Mucosa of rectum (tissue), 2 donors: ENCODE data around the gene SMIM7.

Experiments used
- H3K27ac ChIP-seq, 2 donors: one replicate each; pipeline ENCODE4 v1.7.0; 2013; ENCODE audit warnings: inconsistent platforms in 2 of 2, low read depth in 2 of 2, low read length in 2 of 2
- H3K27me3 ChIP-seq, 2 donors: one replicate each; pipeline ENCODE4 v1.7.0; 2013; ENCODE audit warnings: low read length in 2 of 2; ENCODE audit not compliant: control insufficient read depth in 2 of 2, insufficient read depth in 2 of 2
- H3K36me3 ChIP-seq, 2 donors: one replicate each; pipeline ENCODE4 v1.7.0; 2013; ENCODE audit warnings: low read length in 2 of 2; ENCODE audit not compliant: control insufficient read depth in 2 of 2, insufficient read depth in 2 of 2
- H3K4me1 ChIP-seq, 2 donors: one replicate each; pipeline ENCODE4 v1.7.0; 2013; ENCODE audit warnings: low read length in 2 of 2, mild to moderate bottlenecking in 1 of 2; ENCODE audit not compliant: control insufficient read depth in 2 of 2, insufficient read depth in 2 of 2
- H3K4me3 ChIP-seq, 2 donors: one replicate each; pipeline ENCODE4 v1.7.0; 2013; ENCODE audit warnings: low read length in 2 of 2
- H3K9ac ChIP-seq, 2 donors: one replicate each; pipeline ENCODE4 v1.7.0; 2013; ENCODE audit warnings: low read length in 2 of 2, low read depth in 1 of 2, mild to moderate bottlenecking in 1 of 2
- H3K9me3 ChIP-seq, 2 donors: one replicate each; pipeline ENCODE4 v1.7.0; 2013; ENCODE audit warnings: low read length in 2 of 2; ENCODE audit not compliant: control insufficient read depth in 2 of 2
- donor health status: healthy.
- donor health status: Normal muscosa, but diverticular disease.

SMIM7 gene

GRCh38 chr19:16625163-16625958 lies 34.6 kb downstream of the SMIM7 start:
- H3K4me1 ChIP-seq: peaks cover 23 to 28% of the 10 kb centered on the region in 2 donors

GRCh38 chr19:16624236-16624635 lies 35.7 kb downstream of the SMIM7 start:
- H3K4me1 ChIP-seq: peaks cover 16 to 22% of the 10 kb centered on the region in 2 donors
- no peaks in the 10 kb centered on the region for H3K9me3 ChIP-seq
- peaks cover 3 to 5% of the 10 kb centered on the region in 2 donors for H3K36me3 ChIP-seq
- H3K27ac ChIP-seq: no peak overlapping the region
- H3K27me3 ChIP-seq: no peaks in the 10 kb centered on the region
- H3K9ac ChIP-seq: no peak overlapping the region
- no peak overlapping the region for H3K4me3 ChIP-seq

More at GRCh38 chr19:16625163-16625958, 34.6 kb downstream of the SMIM7 start:
- Histone ChIP-seq H3K4me3 (no peak overlapping the region), H3K27ac (no peak overlapping the region), H3K9me3 (no peaks in the 10 kb centered on the region), H3K36me3 (peaks cover 3 to 5% of the 10 kb centered on the region in 2 donors), H3K9ac (no peak overlapping the region), H3K27me3 (no peaks in the 10 kb centered on the region)

DNA sequence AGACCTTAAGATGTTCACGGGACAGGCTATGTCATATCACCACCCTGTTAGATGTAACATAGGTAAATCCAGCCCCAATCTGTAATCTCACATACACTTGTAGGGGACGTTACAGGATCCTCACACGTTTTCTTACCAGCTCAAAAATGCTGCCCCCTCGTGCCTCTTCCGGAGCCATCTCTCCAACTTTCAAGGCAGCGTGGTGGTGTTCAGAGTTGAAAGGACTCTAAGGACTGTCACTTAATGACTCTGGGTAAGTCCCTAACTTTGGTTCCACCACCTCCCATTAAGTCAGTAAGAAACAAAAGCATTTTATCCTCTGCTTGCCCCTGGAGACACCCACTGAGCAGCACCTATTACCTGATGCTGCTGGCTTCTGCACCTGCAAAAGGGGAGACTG lies 36.4 kb downstream of the SMIM7 start:
- H3K9me3 ChIP-seq: no peaks in the 10 kb centered on the region
- H3K27me3 ChIP-seq: no peaks in the 10 kb centered on the region
- peaks cover 12 to 16% of the 10 kb centered on the region in 2 donors for H3K4me1 ChIP-seq
- H3K4me3 ChIP-seq: no peak overlapping the region
- peaks cover 3 to 5% of the 10 kb centered on the region in 2 donors for H3K36me3 ChIP-seq
- H3K9ac ChIP-seq: no peak overlapping the region
- no peak overlapping the region for H3K27ac ChIP-seq

GRCh38 chr19:16623066-16623465 lies 36.9 kb downstream of the SMIM7 start:
- H3K36me3 ChIP-seq: peaks cover 3 to 5% of the 10 kb centered on the region in 2 donors
- no peaks in the 10 kb centered on the region for H3K27me3 ChIP-seq
- H3K9me3 ChIP-seq: no peaks in the 10 kb centered on the region
- H3K4me1 ChIP-seq: peaks cover 12 to 16% of the 10 kb centered on the region in 2 donors
- H3K9ac ChIP-seq: no peak overlapping the region
- no peak overlapping the region for H3K4me3 ChIP-seq
- H3K27ac ChIP-seq: no peak overlapping the region

GRCh38 chr19:16621165-16621800 lies 38.7 kb downstream of the SMIM7 start:
- Histone ChIP-seq H3K36me3 (peaks cover 3 to 5% of the 10 kb centered on the region in 2 donors), H3K9ac (no peak overlapping the region), H3K27me3 (no peaks in the 10 kb centered on the region), H3K4me3 (no peak overlapping the region), H3K4me1 (peaks cover 7 to 8% of the 10 kb centered on the region in 2 donors), H3K9me3 (no peaks in the 10 kb centered on the region), H3K27ac (no peak overlapping the region)

- Histone ChIP-seq H3K27ac (no peak overlapping the region), H3K27me3 (no peaks in the 10 kb centered on the region), H3K36me3 (peaks cover 1 to 5% of the 10 kb centered on the region in 2 donors), H3K9ac (no peak overlapping the region), H3K4me3 (no peak overlapping the region), H3K9me3 (no peaks in the 10 kb centered on the region), H3K4me1 (peaks cover 5 to 7% of the 10 kb centered on the region in 2 donors)
Observed at GRCh38 chr19:16620584-16620983, 39.4 kb downstream of the SMIM7 start.

- no peak overlapping the region for H3K9ac ChIP-seq
- H3K36me3 ChIP-seq: peaks cover 0 to 5% of the 10 kb centered on the region in 2 donors
- H3K27me3 ChIP-seq: no peaks in the 10 kb centered on the region
- no peaks in the 10 kb centered on the region for H3K9me3 ChIP-seq
- H3K4me3 ChIP-seq: no peak overlapping the region
- H3K27ac ChIP-seq: no peak overlapping the region
- H3K4me1 ChIP-seq: peaks cover 2 to 7% of the 10 kb centered on the region in 2 donors
Observed at GRCh38 chr19:16620018-16620417, 39.9 kb downstream of the SMIM7 start.

DNA sequence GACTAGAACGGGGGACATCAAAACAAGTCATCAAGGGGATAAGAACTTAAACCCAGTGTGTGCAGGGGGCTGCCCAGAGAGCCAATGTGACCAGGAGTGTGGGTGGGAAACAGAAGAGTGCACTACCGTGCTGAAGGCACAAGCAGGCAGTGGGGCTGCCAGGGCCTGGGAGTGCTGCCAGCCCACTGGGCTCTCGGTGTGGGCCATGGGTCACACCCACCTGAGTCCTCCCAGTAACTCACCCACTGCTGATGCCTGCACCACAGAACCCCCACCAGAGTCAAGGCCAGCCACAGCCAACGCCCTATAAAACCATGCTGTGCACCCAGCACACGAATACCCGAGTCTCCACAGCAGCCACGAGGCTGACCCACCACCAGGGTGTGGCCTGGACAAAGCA lies 40.5 kb downstream of the SMIM7 start:
- Histone ChIP-seq H3K27ac (no peak overlapping the region), H3K4me3 (no peak overlapping the region), H3K9ac (no peak overlapping the region), H3K9me3 (no peaks in the 10 kb centered on the region), H3K36me3 (peaks cover 0 to 2% of the 10 kb centered on the region in 2 donors), H3K27me3 (no peaks in the 10 kb centered on the region), H3K4me1 (peaks cover 2 to 7% of the 10 kb centered on the region in 2 donors)

DNA sequence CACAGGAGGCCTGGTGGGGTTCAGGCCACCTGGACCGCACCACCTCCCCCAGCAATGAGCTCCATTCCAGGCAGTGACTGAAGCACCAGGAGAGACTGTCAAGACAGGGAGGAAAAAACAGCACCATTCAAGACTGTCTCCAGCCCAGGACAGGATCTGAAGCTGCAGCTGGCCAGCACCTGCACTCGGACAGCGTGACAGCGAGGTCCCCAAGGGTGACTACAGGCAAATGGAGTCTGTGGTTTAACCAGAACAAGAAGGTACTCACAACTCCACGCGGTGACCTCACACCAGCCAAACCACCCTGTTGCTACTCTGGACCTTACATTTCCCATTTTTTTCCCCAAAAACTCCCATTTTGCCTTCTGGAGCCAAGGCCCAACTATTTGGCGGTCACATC lies 41.7 kb downstream of the SMIM7 start:
- H3K27ac ChIP-seq: no peak overlapping the region
- H3K9me3 ChIP-seq: no peaks in the 10 kb centered on the region
- H3K4me3 ChIP-seq: no peak overlapping the region
- no peaks in the 10 kb centered on the region for H3K27me3 ChIP-seq
- peaks cover 2 to 7% of the 10 kb centered on the region in 2 donors for H3K4me1 ChIP-seq
- no peak overlapping the region for H3K9ac ChIP-seq
- no peaks in the 10 kb centered on the region for H3K36me3 ChIP-seq

- Histone ChIP-seq H3K4me1 (peaks cover 2 to 4% of the 10 kb centered on the region in 2 donors), H3K9ac (no peak overlapping the region), H3K9me3 (no peaks in the 10 kb centered on the region), H3K36me3 (no peaks in the 10 kb centered on the region), H3K4me3 (no peak overlapping the region), H3K27me3 (no peaks in the 10 kb centered on the region), H3K27ac (no peak overlapping the region)
Observed at GRCh38 chr19:16615808-16616207, 44.1 kb downstream of the SMIM7 start.
